Measurements from ENCODE around the gene PALM.

The PALM gene

GRCh38 chr19:756821-757688, 48.3 kb downstream of the PALM start:
- H3K14ac ChIP-seq (ENCODE audit: low read length): no peak overlapping the region
- H3K4me2 ChIP-seq (ENCODE audit: low read length): no peak overlapping the region
- H2AK5ac ChIP-seq (ENCODE audit: low read length): no peak overlapping the region
- H3K9ac ChIP-seq (ENCODE audit: low read length): no peak overlapping the region
- no peak overlapping the region for H3K4me3 ChIP-seq (ENCODE audit: low read depth, low read length)
- H3K79me2 ChIP-seq (ENCODE audit: control insufficient read depth, insufficient read depth, low read length, poor library complexity): no peaks in the 10 kb centered on the region
- no peaks in the 10 kb centered on the region for H3K79me1 ChIP-seq (ENCODE audit: low read length)
- H3K27me3 ChIP-seq (ENCODE audit: insufficient read depth, low read length): no peaks in the 10 kb centered on the region
- no peak overlapping the region for H2BK120ac ChIP-seq (ENCODE audit: insufficient read depth, low read length, poor library complexity)
- no peak overlapping the region for H3K4ac ChIP-seq (ENCODE audit: low read depth, low read length)
- no peak overlapping the region for H4K8ac ChIP-seq (ENCODE audit: low read depth, low read length)
- H3K36me3 ChIP-seq (ENCODE audit: control insufficient read depth in 1 of 2, insufficient read depth in 2 of 2, low read length in 2 of 2): no peaks in the 10 kb centered on the region
- no peak overlapping the region for H3K18ac ChIP-seq (ENCODE audit: low read length)
- peaks cover 23% of the 10 kb centered on the region for H3K9me3 ChIP-seq (ENCODE audit: insufficient read depth, low read depth, low read length)
- H4K12ac ChIP-seq (ENCODE audit: low read depth, low read length): no peak overlapping the region
- no CpG with 5 or more reads among the region's 36 CpGs for WGBS (ENCODE audit: extremely low coverage, insufficient coverage, insufficient read length)
- H4K91ac ChIP-seq (ENCODE audit: low read depth, low read length): no peak overlapping the region
- no peak overlapping the region for H3K27ac ChIP-seq (ENCODE audit: low read depth, low read length)
- H3K23ac ChIP-seq (ENCODE audit: low read length): no peak overlapping the region
- no peak overlapping the region for H2BK5ac ChIP-seq (ENCODE audit: low read depth, low read length, poor library complexity)
- peaks cover 4 to 6% of the 10 kb centered on the region in 2 experiments for H3K4me1 ChIP-seq (ENCODE audit: control insufficient read depth in 1 of 2, insufficient read depth in 2 of 2, low read length in 2 of 2)
- H2AFZ ChIP-seq (ENCODE audit: insufficient read depth, low read length, poor library complexity): no peak overlapping the region
- DNase-seq: no peak
- no peak overlapping the region for H2BK12ac ChIP-seq (ENCODE audit: low read length)

- no peaks in the 10 kb centered on the region for H3K36me3 ChIP-seq (ENCODE audit: control insufficient read depth in 1 of 2, insufficient read depth in 2 of 2, low read length in 2 of 2)
- H4K12ac ChIP-seq (ENCODE audit: low read depth, low read length): no peak overlapping the region
- no peak overlapping the region for H3K4ac ChIP-seq (ENCODE audit: low read depth, low read length)
- no peak overlapping the region for H3K4me3 ChIP-seq (ENCODE audit: low read depth, low read length)
- no peak overlapping the region for H3K9ac ChIP-seq (ENCODE audit: low read length)
- no peaks in the 10 kb centered on the region for H3K79me2 ChIP-seq (ENCODE audit: control insufficient read depth, insufficient read depth, low read length, poor library complexity)
- H2AK5ac ChIP-seq (ENCODE audit: low read length): no peak overlapping the region
- no peak overlapping the region for H2AFZ ChIP-seq (ENCODE audit: insufficient read depth, low read length, poor library complexity)
- no peaks in the 10 kb centered on the region for H3K79me1 ChIP-seq (ENCODE audit: low read length)
- no peak overlapping the region for H3K23ac ChIP-seq (ENCODE audit: low read length)
- H3K9me3 ChIP-seq (ENCODE audit: insufficient read depth, low read depth, low read length): peaks cover 23% of the 10 kb centered on the region
- no peak overlapping the region for H2BK5ac ChIP-seq (ENCODE audit: low read depth, low read length, poor library complexity)
- H4K8ac ChIP-seq (ENCODE audit: low read depth, low read length): no peak overlapping the region
- no peak overlapping the region for H2BK12ac ChIP-seq (ENCODE audit: low read length)
- no peak overlapping the region for H3K4me2 ChIP-seq (ENCODE audit: low read length)
- H3K14ac ChIP-seq (ENCODE audit: low read length): no peak overlapping the region
- H3K4me1 ChIP-seq (ENCODE audit: control insufficient read depth in 1 of 2, insufficient read depth in 2 of 2, low read length in 2 of 2): peaks cover 0 to 1% of the 10 kb centered on the region in 2 experiments
- no peak overlapping the region for H3K27ac ChIP-seq (ENCODE audit: low read depth, low read length)
- no peak overlapping the region for H4K91ac ChIP-seq (ENCODE audit: low read depth, low read length)
- H2BK120ac ChIP-seq (ENCODE audit: insufficient read depth, low read length, poor library complexity): no peak overlapping the region
- WGBS (ENCODE audit: extremely low coverage, insufficient coverage, insufficient read length): no CpG with 5 or more reads among the region's 50 CpGs
- DNase-seq: no peak
- no peak overlapping the region for H3K18ac ChIP-seq (ENCODE audit: low read length)
- H3K27me3 ChIP-seq (ENCODE audit: insufficient read depth, low read length): no peaks in the 10 kb centered on the region
These were observed 49.3 kb downstream of the PALM start for GRCh38 chr19:757811-758668.

DNA sequence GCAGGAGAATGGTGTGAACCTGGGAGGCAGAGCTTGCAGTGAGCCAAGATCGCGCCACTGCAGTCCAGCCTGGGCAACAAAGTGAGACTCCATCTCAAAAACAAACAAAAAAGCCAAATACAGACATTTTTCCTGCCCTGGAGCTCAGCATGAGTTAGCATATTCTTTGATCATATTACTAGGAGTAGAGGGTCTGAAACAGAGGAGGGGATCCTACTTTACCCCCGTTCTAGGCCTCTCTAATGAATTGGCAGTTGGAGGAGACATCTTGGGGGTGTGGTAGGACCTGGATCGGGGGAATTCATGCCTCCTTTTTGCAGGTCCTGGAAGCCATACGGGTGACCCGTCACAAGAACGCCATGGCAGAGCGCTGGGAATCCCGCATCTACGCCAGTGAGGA, 54.4 kb downstream of the PALM start:
- Histone ChIP-seq H3K4ac (ENCODE audit: low read depth, low read length) (no peak overlapping the region), H3K36me3 (ENCODE audit: control insufficient read depth in 1 of 2, insufficient read depth in 2 of 2, low read length in 2 of 2) (no peaks in the 10 kb centered on the region), H3K4me3 (ENCODE audit: low read depth, low read length) (no peak overlapping the region), H2BK12ac (ENCODE audit: low read length) (no peak overlapping the region), H3K79me1 (ENCODE audit: low read length) (peaks cover 4% of the 10 kb centered on the region), H3K18ac (ENCODE audit: low read length) (no peak overlapping the region), H4K12ac (ENCODE audit: low read depth, low read length) (no peak overlapping the region), H3K79me2 (ENCODE audit: control insufficient read depth, insufficient read depth, low read length, poor library complexity) (no peaks in the 10 kb centered on the region), H3K14ac (ENCODE audit: low read length) (no peak overlapping the region), H4K91ac (ENCODE audit: low read depth, low read length) (no peak overlapping the region), H3K23ac (ENCODE audit: low read length) (no peak overlapping the region), H3K9ac (ENCODE audit: low read length) (no peak overlapping the region), H4K8ac (ENCODE audit: low read depth, low read length) (no peak overlapping the region), H3K27ac (ENCODE audit: low read depth, low read length) (no peak overlapping the region), H3K4me2 (ENCODE audit: low read length) (no peak overlapping the region), H2BK120ac (ENCODE audit: insufficient read depth, low read length, poor library complexity) (no peak overlapping the region), H2AK5ac (ENCODE audit: low read length) (no peak overlapping the region), H3K9me3 (ENCODE audit: insufficient read depth, low read depth, low read length) (peaks cover 12% of the 10 kb centered on the region), H2AFZ (ENCODE audit: insufficient read depth, low read length, poor library complexity) (no peak overlapping the region), H3K4me1 (ENCODE audit: control insufficient read depth in 1 of 2, insufficient read depth in 2 of 2, low read length in 2 of 2) (peaks cover 0 to 4% of the 10 kb centered on the region in 2 experiments), H2BK5ac (ENCODE audit: low read depth, low read length, poor library complexity) (no peak overlapping the region), H3K27me3 (ENCODE audit: insufficient read depth, low read length) (no peaks in the 10 kb centered on the region)
- DNase-seq: no peak
- no CpG with 5 or more reads among the region's 10 CpGs for WGBS (ENCODE audit: extremely low coverage, insufficient coverage, insufficient read length)

- DNase-seq: no peak
- no CpG with 5 or more reads among the region's 6 CpGs for WGBS (ENCODE audit: extremely low coverage, insufficient coverage, insufficient read length)
These were observed 55.1 kb downstream of the PALM start for GRCh38 chr19:763869-764268.

More at GRCh38 chr19:763869-764268, 55.1 kb downstream of the PALM start:
- peaks cover 8% of the 10 kb centered on the region for H3K79me1 ChIP-seq (ENCODE audit: low read length)
- H4K12ac ChIP-seq (ENCODE audit: low read depth, low read length): no peak overlapping the region
- no peaks in the 10 kb centered on the region for H3K79me2 ChIP-seq (ENCODE audit: control insufficient read depth, insufficient read depth, low read length, poor library complexity)
- no peak overlapping the region for H2BK120ac ChIP-seq (ENCODE audit: insufficient read depth, low read length, poor library complexity)
- H3K23ac ChIP-seq (ENCODE audit: low read length): no peak overlapping the region
- no peak overlapping the region for H4K91ac ChIP-seq (ENCODE audit: low read depth, low read length)
- no peak overlapping the region for H2AK5ac ChIP-seq (ENCODE audit: low read length)
- H3K9me3 ChIP-seq (ENCODE audit: insufficient read depth, low read depth, low read length): peaks cover 7% of the 10 kb centered on the region
- H2AFZ ChIP-seq (ENCODE audit: insufficient read depth, low read length, poor library complexity): no peak overlapping the region
- H3K14ac ChIP-seq (ENCODE audit: low read length): no peak overlapping the region
- no peak overlapping the region for H3K9ac ChIP-seq (ENCODE audit: low read length)
- no peak overlapping the region for H4K8ac ChIP-seq (ENCODE audit: low read depth, low read length)
- H3K4me3 ChIP-seq (ENCODE audit: low read depth, low read length): no peak overlapping the region
- H3K36me3 ChIP-seq (ENCODE audit: control insufficient read depth in 1 of 2, insufficient read depth in 2 of 2, low read length in 2 of 2): no peaks in the 10 kb centered on the region
- no peak overlapping the region for H3K4me2 ChIP-seq (ENCODE audit: low read length)
- H2BK5ac ChIP-seq (ENCODE audit: low read depth, low read length, poor library complexity): no peak overlapping the region
- no peak overlapping the region for H2BK12ac ChIP-seq (ENCODE audit: low read length)
- no peak overlapping the region for H3K18ac ChIP-seq (ENCODE audit: low read length)
- H3K27ac ChIP-seq (ENCODE audit: low read depth, low read length): no peak overlapping the region
- H3K4ac ChIP-seq (ENCODE audit: low read depth, low read length): no peak overlapping the region
- H3K27me3 ChIP-seq (ENCODE audit: insufficient read depth, low read length): no peaks in the 10 kb centered on the region
- peaks cover 3 to 7% of the 10 kb centered on the region in 2 experiments for H3K4me1 ChIP-seq (ENCODE audit: control insufficient read depth in 1 of 2, insufficient read depth in 2 of 2, low read length in 2 of 2)
